BJ (cell line): ENCODE results near the gene GDE1. TPM values are rescaled to one million over a fixed set of nuclear protein-coding genes. Genes with fewer than 3 reads are reported as not detected.

Source experiments
- CTCF ChIA-PET: fragments of 350-600 bp; formaldehyde crosslinking; extraction: SDS; loops from one replicate; lab custom pipeline; 2021; ENCODE audit warnings: antibody characterized with exemption, inconsistent platforms; lab: Yijun Ruan, JAX
- POLR2A ChIA-PET: fragments of 300-600 bp; sonication (Branson Sonifier 250); formaldehyde crosslinking; extraction: SDS; loops from one replicate; lab custom pipeline; 2021; ENCODE audit warnings: antibody characterized with exemption; lab: Charles Lee
- DNase-seq: peaks from one replicate; pipeline ENCODE4 v3.0.0-alpha.2; 2011; ENCODE audit warnings: low read depth
- H3K27me3 ChIP-seq: 2 replicates; pipeline ENCODE4 v1.6.0; 2011; ENCODE audit warnings: low read length; ENCODE audit not compliant: control insufficient read depth, insufficient read depth
- H3K36me3 ChIP-seq: 2 replicates; pipeline ENCODE4 v1.5.1; 2011; ENCODE audit warnings: low read length; ENCODE audit not compliant: control insufficient read depth, insufficient read depth
- H3K4me3 ChIP-seq: 2 replicates; pipeline ENCODE4 v1.5.1; 2011; ENCODE audit warnings: low read depth, mild to moderate bottlenecking, control low read depth, low read length
- CTCF ChIP-seq: IDR thresholded peaks from 2 replicates; pipeline ENCODE4 v1.5.1; 2011; ENCODE audit warnings: low read depth, mild to moderate bottlenecking, control low read depth, inconsistent platforms, low read length, moderate library complexity; ENCODE audit not compliant: insufficient read depth
- polyA plus RNA-seq: library from polyadenylated mRNA; depleted of rRNA; stranded (reverse); fragments of >200 nt; gene quantifications from 2 replicates; pipeline ENCODE4 v1.2.3, GENCODE V29; 2011

The GDE1 gene
- polyA plus RNA-seq, 1 experiment: 39.7 TPM

DNA sequence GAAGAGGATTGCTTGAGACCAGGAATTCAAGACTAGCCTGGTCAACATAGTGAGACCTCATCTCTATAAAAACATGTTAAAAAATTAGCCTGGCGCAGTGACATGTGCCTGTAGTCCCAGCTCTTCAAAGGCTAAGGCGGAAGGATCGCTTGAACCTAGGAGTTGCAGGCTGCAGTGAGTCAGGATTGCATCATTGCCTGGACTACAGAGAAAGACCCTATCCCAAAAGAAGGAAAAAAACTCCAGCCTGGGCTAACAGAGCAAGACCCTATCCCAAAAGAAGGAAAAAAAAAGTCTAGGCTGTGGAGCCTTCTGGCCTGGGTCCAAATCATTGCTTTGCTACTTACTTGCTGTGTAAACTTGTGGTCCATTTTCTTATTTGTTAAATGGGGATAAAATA is 6.8 kb upstream of the GDE1 start:
- CTCF ChIA-PET: no interaction called here
- POLR2A ChIA-PET: no interaction called here
- DNase-seq: no peak
- no peaks in the 10 kb centered on the region for H3K27me3 ChIP-seq
- no peak for TF ChIP-seq CTCF
- peaks cover 5% of the 10 kb centered on the region for H3K36me3 ChIP-seq
- no peak overlapping the region for H3K4me3 ChIP-seq

- Histone ChIP-seq H3K27me3 (no peaks in the 10 kb centered on the region), H3K4me3 (no peak overlapping the region), H3K36me3 (peaks cover 5% of the 10 kb centered on the region)
- POLR2A ChIA-PET: no interaction called here
- TF ChIP-seq CTCF: no peak
- CTCF ChIA-PET: interaction anchor here (0.6 kb wide), 1 partner anchor 543 kb away, joined by 3 read pairs; no protein-coding TSS in a partner anchor
- DNase-seq: no peak
Observed at GRCh38 chr16:19527161-19527560, 5.3 kb upstream of the GDE1 start.

GRCh38 chr16:19525385-19525723 is 3.5 kb upstream of the GDE1 start:
- Histone ChIP-seq H3K4me3 (peak overlapping the region; percentile 90), H3K36me3 (peaks cover 5% of the 10 kb centered on the region), H3K27me3 (no peaks in the 10 kb centered on the region)
- ChIA-PET POLR2A (no interaction called here), CTCF (interaction anchor here (1.6 kb wide), 2 partner anchors 15 to 58 kb away, joined by 4 read pairs; no protein-coding TSS in a partner anchor)
- no peak for TF ChIP-seq CTCF
- no peak for DNase-seq

DNA sequence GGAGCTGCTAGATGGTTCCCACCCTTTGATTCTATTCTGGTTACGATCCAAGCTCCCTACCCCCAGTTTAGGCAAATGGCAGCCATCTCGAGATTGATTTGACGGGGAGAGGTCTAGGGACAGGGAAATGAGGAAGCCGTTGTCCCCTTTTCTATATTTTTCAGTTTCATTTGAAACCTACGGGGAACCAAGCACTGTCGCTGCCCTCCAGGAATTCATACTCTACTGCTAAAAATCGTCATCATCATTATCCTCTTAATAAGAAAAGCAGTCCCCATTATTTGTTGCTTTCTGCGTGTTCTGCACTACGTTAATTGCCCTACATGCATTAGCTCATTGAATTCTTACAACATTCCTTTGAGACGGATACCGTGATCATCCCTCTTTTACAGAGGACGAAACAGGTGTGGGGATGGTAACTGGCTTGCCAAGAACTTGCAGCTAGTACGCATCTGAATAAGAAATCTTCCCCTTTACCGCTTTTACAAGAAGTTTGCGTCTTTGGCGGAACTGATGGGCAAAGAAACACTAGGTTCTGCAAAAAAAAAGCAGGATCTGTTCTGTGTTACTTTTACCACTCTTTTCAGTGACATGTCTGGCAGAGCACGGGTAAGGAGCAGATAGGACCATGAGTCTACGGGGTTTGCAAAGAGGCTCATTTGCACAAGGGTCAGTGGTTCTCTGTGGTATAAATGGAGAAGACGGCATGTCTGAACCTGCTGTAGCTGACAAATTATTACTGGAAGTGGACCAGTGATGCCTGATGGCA is 2.9 kb upstream of the GDE1 start:
- DNase-seq: no peak
- POLR2A ChIA-PET: no interaction called here
- TF ChIP-seq CTCF: no peak
- CTCF ChIA-PET: interaction anchor here (1.3 to 1.6 kb wide), 4 partner anchors 15 to 362 kb away, joined by 4 read pairs; no protein-coding TSS in a partner anchor
- H3K36me3 ChIP-seq: peaks cover 5% of the 10 kb centered on the region
- H3K27me3 ChIP-seq: no peaks in the 10 kb centered on the region
- peak overlapping the region; percentile 90 for H3K4me3 ChIP-seq

DNA sequence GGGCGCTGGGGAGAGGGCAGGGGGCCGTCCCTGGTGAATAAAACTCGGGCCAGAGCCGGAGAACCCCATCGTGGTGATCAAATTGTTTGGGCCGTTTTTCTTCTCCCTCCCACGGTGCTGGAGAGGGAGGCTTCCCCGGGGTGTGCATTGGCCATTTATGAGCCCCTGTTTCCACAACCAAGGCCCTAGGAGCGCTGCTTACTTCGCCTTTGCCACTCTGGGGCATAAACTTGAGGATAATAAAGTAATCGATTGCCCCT is 2.4 kb upstream of the GDE1 start:
- Histone ChIP-seq H3K4me3 (peak overlapping the region; percentile 90), H3K27me3 (no peaks in the 10 kb centered on the region), H3K36me3 (peaks cover 5% of the 10 kb centered on the region)
- no peak for DNase-seq
- TF ChIP-seq CTCF: no peak
- ChIA-PET POLR2A (interaction anchor here (0.5 kb wide), 1 partner anchor 402 kb away, joined by 13 read pairs; no protein-coding TSS in a partner anchor), CTCF (interaction anchor here (1.3 to 1.6 kb wide), 3 partner anchors 16 to 363 kb away, joined by 4 read pairs; no protein-coding TSS in a partner anchor)
